A549 (cell line): ENCODE results near the gene SORCS2. TPM values are rescaled to one million over a fixed set of nuclear protein-coding genes. Genes with fewer than 3 reads are reported as not detected.

Source experiments
- ATAC-seq, 2 experiments: fragments of 200-7000 bp in 1 of 2; fragments of >200 bp in 1 of 2; cut with Nextera tagmentation in 1 of 2; cut with Tn5 transposase in 1 of 2; 3 replicates each; pipeline versions ENCODE4 v1.8.0 to v1.9.1; 2018 to 2020; ENCODE audit warnings: mild to moderate bottlenecking in 1 of 2, moderate library complexity in 1 of 2
- CTCF ChIA-PET: fragments of 300-600 bp; sonication (Branson Sonifier 250); formaldehyde crosslinking; extraction: SDS; loops from one replicate; lab custom pipeline; 2021; ENCODE audit warnings: antibody characterized with exemption, inconsistent platforms; lab: Yijun Ruan, JAX
- POLR2A ChIA-PET: fragments of 350-600 bp; formaldehyde crosslinking; extraction: SDS; loops from one replicate; lab custom pipeline; 2021; ENCODE audit warnings: antibody characterized with exemption, inconsistent platforms; lab: Yijun Ruan, JAX
- DNase-seq, 2 experiments: peaks; one replicate each; pipeline versions ENCODE4 v3.0.0 to v3.0.0-alpha.2; 2011 to 2016; ENCODE audit warnings: low read depth in 1 of 2, low spot score in 1 of 2
- FAIRE-seq: peaks from 2 replicates; lab custom pipeline; 2011; peaks lifted over from hg19 to GRCh38; lab: Jason Lieb, UNC
- H3K27ac ChIP-seq, 2 experiments: fragments of >200 bp; sonication (Bioruptor Twin); formaldehyde crosslinking; 3 replicates each; pipeline ENCODE4 v1.5.1; 2016 to 2017
- H3K4me1 ChIP-seq: fragments of >200 bp; sonication (Bioruptor Twin); formaldehyde crosslinking; 3 replicates; pipeline ENCODE4 v1.6.1; 2016
- H3K4me2 ChIP-seq: fragments of >200 bp; sonication (Bioruptor Twin); formaldehyde crosslinking; 3 replicates; pipeline ENCODE4 v1.6.1; 2016
- H3K4me3 ChIP-seq: fragments of >200 bp; sonication (Bioruptor Twin); formaldehyde crosslinking; 3 replicates; pipeline ENCODE4 v1.5.1; 2016
- H3K9me3 ChIP-seq: fragments of >200 bp; sonication (Bioruptor Twin); formaldehyde crosslinking; 3 replicates; pipeline ENCODE4 v1.6.1; 2016
- BCL3 ChIP-seq: fragments of >200 bp; sonication (Bioruptor Twin); formaldehyde crosslinking; IDR thresholded peaks from 3 replicates; pipeline ENCODE4 v1.6.1; 2016
- CEBPB ChIP-seq, 2 experiments: fragments of >200 bp in 1 of 2; sonication (Bioruptor Twin) in 1 of 2; formaldehyde crosslinking in 1 of 2; IDR thresholded peaks; 2 replicates each; pipeline ENCODE4 v1.6.1; 2012 to 2016
- CHD2 ChIP-seq: fragments of 150-350 bp; IDR thresholded peaks from 2 replicates; pipeline ENCODE4 v1.6.1; 2014; ENCODE audit warnings: low read length; ENCODE audit not compliant: partially characterized antibody
- CTCF ChIP-seq: fragments of >200 bp; sonication (Bioruptor Twin); formaldehyde crosslinking; IDR thresholded peaks from 3 replicates; pipeline ENCODE4 v1.5.1; 2016
- ELK1 ChIP-seq: fragments of 150-350 bp; IDR thresholded peaks from 2 replicates; pipeline ENCODE4 v1.6.1; 2014; ENCODE audit warnings: low read depth, mild to moderate bottlenecking, low read length
- EP300 ChIP-seq, 2 experiments: fragments of >200 bp; sonication (Bioruptor Twin); formaldehyde crosslinking; IDR thresholded peaks; 2 replicates in 1 of 2; 3 replicates in 1 of 2; pipeline ENCODE4 v1.6.1; 2016 to 2017
- FOSB ChIP-seq: fragments of 250-450 bp; sonication (Bioruptor Pico); IDR thresholded peaks from 2 replicates; pipeline ENCODE4 v1.5.0; 2020; ENCODE audit warnings: mild to moderate bottlenecking, moderate library complexity
- FOSL2 ChIP-seq, 2 experiments: fragments of 450-650 bp in 1 of 2; fragments of >200 bp in 1 of 2; sonication (Bioruptor Twin) in 1 of 2; formaldehyde crosslinking; IDR thresholded peaks; 2 replicates each; pipeline versions ENCODE4 v1.5.0 to v1.6.1; 2016 to 2020; ENCODE audit warnings: mild to moderate bottlenecking in 1 of 2, moderate library complexity in 1 of 2
- HEYL ChIP-seq: fragments of 250-450 bp; sonication (Bioruptor Pico); IDR thresholded peaks from 2 replicates; pipeline ENCODE4 v1.8.0; 2021; ENCODE audit warnings: mild to moderate bottlenecking, moderate library complexity
- HOXB13 ChIP-seq: fragments of 250-450 bp; sonication (Bioruptor Pico); IDR thresholded peaks from 2 replicates; pipeline ENCODE4 v1.5.0; 2020; ENCODE audit warnings: low read depth, mild to moderate bottlenecking, moderate library complexity
- KDM1A ChIP-seq: fragments of 200-600 bp; sonication (generic); IDR thresholded peaks from 2 replicates; pipeline ENCODE4 v1.6.1; 2016; ENCODE audit warnings: low read depth, mild to moderate bottlenecking
- MAFK ChIP-seq: fragments of 450-650 bp; IDR thresholded peaks from 2 replicates; pipeline ENCODE4 v1.6.1; 2014; ENCODE audit not compliant: partially characterized antibody
- NR3C1 ChIP-seq: fragments of >200 bp; sonication (Bioruptor Twin); formaldehyde crosslinking; IDR thresholded peaks from 3 replicates; pipeline ENCODE4 v1.6.1; 2017
- PHF8 ChIP-seq: fragments of 200-600 bp; sonication (generic); IDR thresholded peaks from 2 replicates; pipeline ENCODE4 v1.6.1; 2016; ENCODE audit warnings: low read depth, mild to moderate bottlenecking, antibody characterized with exemption, moderate library complexity, borderline replicate concordance
- RAD21 ChIP-seq, 2 experiments: fragments of >200 bp in 1 of 2; sonication (Bioruptor Twin) in 1 of 2; formaldehyde crosslinking in 1 of 2; IDR thresholded peaks in 1 of 2; conservative IDR thresholded peaks in 1 of 2; 2 replicates in 1 of 2; 3 replicates in 1 of 2; pipeline ENCODE4 v1.6.1; 2012 to 2018; ENCODE audit warnings: inconsistent platforms in 1 of 2
- RARB ChIP-seq: fragments of 250-450 bp; sonication (Bioruptor Pico); IDR thresholded peaks from 2 replicates; pipeline ENCODE4 v1.8.0; 2021; ENCODE audit warnings: mild to moderate bottlenecking, moderate library complexity
- RCOR1 ChIP-seq: fragments of 150-350 bp; IDR thresholded peaks from 2 replicates; pipeline ENCODE4 v1.6.1; 2014; ENCODE audit warnings: antibody characterized with exemption, low read length, low read depth
- REST ChIP-seq: fragments of 200-600 bp; sonication (generic); IDR thresholded peaks from 2 replicates; pipeline ENCODE4 v1.6.1; 2016; ENCODE audit warnings: antibody characterized with exemption, mild to moderate bottlenecking, moderate library complexity
- RFX5 ChIP-seq: fragments of 450-650 bp; IDR thresholded peaks from 2 replicates; pipeline ENCODE4 v1.7.1; 2014; ENCODE audit warnings: antibody characterized with exemption, mild to moderate bottlenecking, moderate library complexity
- SMC3 ChIP-seq: fragments of >200 bp; sonication (Bioruptor Twin); formaldehyde crosslinking; IDR thresholded peaks from 3 replicates; pipeline ENCODE4 v1.6.1; 2018; ENCODE audit warnings: inconsistent platforms
- SREBF2 ChIP-seq: fragments of 450-650 bp; IDR thresholded peaks from 2 replicates; pipeline ENCODE4 v1.6.1; 2014; ENCODE audit warnings: mild to moderate bottlenecking, moderate library complexity
- TFCP2L1 ChIP-seq: fragments of 250-450 bp; sonication (Bioruptor Pico); IDR thresholded peaks from 2 replicates; pipeline ENCODE4 v1.5.0; 2021; ENCODE audit warnings: mild to moderate bottlenecking
- ZC3H11A ChIP-seq: fragments of 450-650 bp; IDR thresholded peaks from 2 replicates; pipeline ENCODE4 v1.6.1; 2014; ENCODE audit warnings: antibody characterized with exemption, mild to moderate bottlenecking
- ZSCAN20 ChIP-seq: fragments of 250-450 bp; sonication (Bioruptor Pico); IDR thresholded peaks from 2 replicates; pipeline ENCODE4 v1.8.0; 2022; ENCODE audit warnings: mild to moderate bottlenecking, moderate library complexity
- WGBS: methylation state at CpG from one replicate; pipeline ENCODE4 v1.1.6; 2017; ENCODE audit errors: missing lambda C conversion rate; 5-methylcytosine and 5-hydroxymethylcytosine counted together
- polyA plus RNA-seq, 4 experiments: library from polyadenylated mRNA; depleted of rRNA in 3 of 4; stranded (reverse); fragments of >200 nt; fragmentation: RNase III in 1 of 4; extraction: RNeasy Plus Mini Kit Qiagen cat#74134 plus additional on column Dnase treatment in 1 of 4; gene quantifications; 2 replicates in 3 of 4; 3 replicates in 1 of 4; pipeline ENCODE4 v1.2.3, GENCODE V29; 2011 to 2017

Gene SORCS2
- polyA plus RNA-seq, 2 of the 4 experiments (the other 2 are of a cell fraction), result 1.4 to 4.6 TPM

GRCh38 chr4:7701866-7702649, 509.7 kb downstream of the SORCS2 start:
- no peak overlapping the region for H3K4me2 ChIP-seq
- FAIRE-seq, result no peak
- CTCF ChIA-PET, result no interaction called here

GRCh38 chr4:7703688-7704087, 511.4 kb downstream of the SORCS2 start:
- no peak for DNase-seq
- TF ChIP-seq MAFK, result no peak
- TF ChIP-seq FOSL2 (IDR thresholded peaks at IDR 0.05), result no peak
- no peak for TF ChIP-seq FOSL2 (CRISPR knock-in tag; IDR thresholded peaks at IDR 0.05)
- no peak for TF ChIP-seq BCL3
- TF ChIP-seq CTCF, result no peak
- TF ChIP-seq KDM1A, result no peak
- no peak for TF ChIP-seq SREBF2
- no peak for TF ChIP-seq FOSB (CRISPR knock-in tag)
- peak; percentile 12 to 44; a peak in 2 of 5 replicates for TF ChIP-seq RAD21 (conservative IDR thresholded peaks at IDR 0.05 in 1 of 2, IDR thresholded peaks at IDR 0.05 in 1 of 2)
- TF ChIP-seq, all 56 proteins: peak for 1
- H3K4me3 ChIP-seq, result no peak overlapping the region
- ATAC-seq, result peak in 1 of 2 experiments; percentile 51; a peak in 3 of 6 replicates
- CTCF ChIA-PET, result interaction anchor here (1.2 kb wide), 1 partner anchor 10 kb away, joined by 3 read pairs; no protein-coding TSS in a partner anchor
- no peak overlapping the region for H3K27ac ChIP-seq
- FAIRE-seq, result no peak
- POLR2A ChIA-PET, result no interaction called here
- WGBS, result 72% methylated on average over 5 of the region's 8 CpGs
- H3K4me1 ChIP-seq, result no peaks in the 10 kb centered on the region
- H3K9me3 ChIP-seq, result no peaks in the 10 kb centered on the region
- H3K4me2 ChIP-seq, result no peak overlapping the region

More at GRCh38 chr4:7701866-7702649, 509.7 kb downstream of the SORCS2 start:
- TF ChIP-seq ZC3H11A, result no peak
- no peak for TF ChIP-seq NR3C1
- no peak for TF ChIP-seq HOXB13
- no peak for TF ChIP-seq HEYL (CRISPR knock-in tag)
- no peak for TF ChIP-seq EP300 (IDR thresholded peaks at IDR 0.05)
- TF ChIP-seq RFX5, result no peak
- TF ChIP-seq RARB (CRISPR knock-in tag), result no peak
- TF ChIP-seq RCOR1, result no peak
- no peak for TF ChIP-seq REST
- TF ChIP-seq ELK1, result no peak
- TF ChIP-seq FOSB (CRISPR knock-in tag), result no peak
- TF ChIP-seq TFCP2L1 (CRISPR knock-in tag), result no peak
- no peak for TF ChIP-seq ZSCAN20 (CRISPR knock-in tag)
- no peak for TF ChIP-seq SMC3
- TF ChIP-seq CHD2, result no peak
- no peak for TF ChIP-seq SREBF2
- no peak for TF ChIP-seq PHF8
- TF ChIP-seq CEBPB (IDR thresholded peaks at IDR 0.05), result no peak
- TF ChIP-seq, all 56 proteins: peak for 0
- POLR2A ChIA-PET, result no interaction called here
- Histone ChIP-seq H3K4me1 (no peaks in the 10 kb centered on the region), H3K9me3 (no peaks in the 10 kb centered on the region), H3K27ac (peak overlapping the region; percentile 38 to 73; a peak in 4 of 6 replicates), H3K4me3 (no peak overlapping the region)
- no peak for DNase-seq
- ATAC-seq, result no peak
- WGBS, result 84% methylated on average over 8 of the region's 19 CpGs
